Embryonic facial prominence (tissue), 1 donor: ENCODE results near the gene ENC1.

ENCODE experiments used
- DNase-seq: peaks from one replicate; pipeline ENCODE4 v3.0.0-alpha.2; 2016; ENCODE audit errors: extremely low spot score

The ENC1 gene

DNA sequence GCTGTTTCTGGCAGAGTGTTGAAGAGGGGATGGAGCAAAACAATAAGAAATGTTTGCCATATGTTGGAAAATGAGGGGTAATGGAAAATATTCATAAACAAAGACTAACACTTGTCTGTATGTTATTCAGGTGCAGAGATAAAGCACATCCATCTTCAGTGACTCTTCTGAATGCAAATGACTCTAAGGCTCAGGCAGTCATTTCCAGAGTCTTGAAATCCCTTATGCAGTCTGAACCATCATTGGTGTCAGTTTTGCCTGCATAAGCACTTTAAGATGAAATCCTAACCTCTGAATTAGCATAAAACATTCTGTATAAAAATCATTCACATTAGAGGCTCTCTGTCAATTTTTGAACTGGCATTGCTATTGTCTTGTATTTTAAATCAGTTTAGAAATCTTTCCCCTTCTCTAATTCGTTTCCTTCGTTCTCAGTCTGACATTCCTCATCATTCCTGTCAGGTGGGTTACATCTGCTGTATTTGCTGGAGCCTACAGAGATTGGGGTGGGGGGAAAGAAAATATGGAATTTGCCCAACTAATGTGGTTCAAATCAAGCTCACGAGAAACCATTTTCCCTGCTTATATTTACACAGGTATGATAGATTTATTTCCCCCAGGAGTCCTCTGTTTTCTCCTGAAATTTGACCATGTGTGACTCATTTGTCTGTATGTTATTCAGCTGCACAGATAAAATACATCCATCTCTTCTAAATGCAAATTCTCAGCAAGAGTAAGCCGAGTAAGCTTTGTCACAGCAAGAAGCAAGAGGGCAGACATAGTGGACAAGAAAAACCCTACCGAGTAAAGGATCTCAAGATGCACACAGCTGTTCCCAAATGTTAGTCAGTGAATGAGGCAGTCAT lies 31.6 kb downstream of the ENC1 start:
- DNase-seq = no peak

DNA sequence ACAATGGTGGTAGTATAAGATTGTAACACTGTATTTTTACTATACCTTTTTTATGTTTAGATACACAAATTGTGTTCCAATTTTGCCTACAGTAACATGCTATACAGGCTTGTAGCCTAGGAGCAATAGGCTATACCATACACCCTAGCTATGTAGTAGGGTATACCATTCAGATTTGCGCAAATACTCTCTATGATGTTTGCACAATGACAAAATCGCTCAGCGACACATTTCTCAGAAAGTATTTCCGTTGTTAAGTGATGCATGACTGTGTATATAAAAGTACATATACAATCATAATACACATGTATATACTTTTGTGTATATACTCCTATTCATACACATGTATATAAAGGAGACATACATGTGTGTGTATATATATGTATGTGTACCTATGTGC lies 34.8 kb downstream of the ENC1 start:
- no peak for DNase-seq

DNA sequence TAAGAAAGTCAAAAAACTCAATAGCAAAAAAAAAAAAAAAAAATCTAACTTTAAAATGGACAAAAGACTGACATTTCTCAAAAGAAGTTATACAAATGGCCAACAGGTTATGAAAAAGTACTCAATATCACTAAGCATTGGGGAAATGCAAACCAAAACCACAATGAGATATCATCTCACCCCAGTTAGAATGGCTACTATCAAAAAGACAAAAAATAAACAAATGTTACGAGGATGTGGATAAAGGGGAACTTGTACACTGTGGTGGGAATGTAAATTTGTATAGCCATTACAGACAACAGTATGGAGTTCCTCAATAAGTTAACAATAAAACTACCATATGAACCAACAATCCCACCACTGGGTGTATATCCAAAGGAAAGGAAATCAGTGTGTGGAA lies 37.2 kb downstream of the ENC1 start:
- no peak for DNase-seq

DNA sequence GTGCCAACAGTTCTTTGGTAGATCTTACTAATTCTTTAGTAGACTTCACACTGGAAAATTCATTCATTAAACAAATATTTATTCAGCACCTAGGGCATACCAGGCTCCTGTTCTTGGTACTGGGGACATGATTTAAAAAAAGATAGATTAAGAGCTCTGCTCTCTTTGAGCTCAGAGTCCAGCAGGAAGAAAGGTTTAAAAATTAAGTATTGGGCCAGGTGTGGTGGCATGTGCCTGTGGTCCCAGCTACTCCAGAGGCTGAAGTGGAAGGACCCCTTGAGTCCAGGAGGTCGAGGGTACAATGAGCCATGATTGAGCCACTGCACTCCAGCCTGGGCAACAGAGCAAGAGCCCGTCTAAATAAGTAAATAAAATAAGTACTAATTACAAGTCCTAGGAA lies 41.4 kb downstream of the ENC1 start:
- DNase-seq = no peak

DNA sequence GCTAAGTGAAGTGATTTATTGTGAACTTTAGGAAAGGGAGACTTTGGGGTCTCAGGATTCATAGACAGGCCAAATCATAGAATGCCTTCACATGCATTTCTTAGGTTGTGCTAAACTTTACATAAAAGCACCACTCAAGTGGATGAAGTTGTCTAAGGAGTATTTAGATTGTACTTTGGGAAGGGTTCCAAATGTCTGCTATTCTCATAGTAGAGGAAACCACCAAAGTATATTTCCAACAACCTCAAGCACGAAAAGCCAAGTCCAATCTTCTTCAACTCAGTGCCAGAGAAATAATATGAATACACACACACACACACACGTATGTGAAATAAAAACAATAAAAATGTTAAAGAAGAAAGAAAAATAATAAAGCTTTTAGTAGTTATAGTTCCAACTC lies 41.8 kb downstream of the ENC1 start:
- DNase-seq = no peak

DNA sequence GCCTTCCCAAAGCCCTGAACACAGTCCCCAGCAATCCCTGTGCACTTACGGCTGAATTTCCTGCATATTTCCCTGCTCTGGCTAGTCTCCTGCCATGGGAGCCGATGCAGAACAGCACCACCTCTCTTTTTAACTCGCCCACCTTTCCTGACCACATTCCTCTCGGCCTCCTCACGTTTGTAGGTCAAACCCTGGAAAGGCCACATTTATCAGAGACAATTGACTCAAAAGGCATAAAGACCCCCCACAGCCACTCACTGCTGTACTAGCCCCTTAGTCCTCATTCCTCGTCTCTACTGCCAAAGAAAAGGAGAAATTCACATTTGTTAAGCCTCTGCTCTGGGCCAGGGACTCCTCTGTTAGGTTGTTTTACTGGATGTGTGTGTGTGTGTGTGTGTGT lies 43.6 kb downstream of the ENC1 start:
- no peak for DNase-seq

DNA sequence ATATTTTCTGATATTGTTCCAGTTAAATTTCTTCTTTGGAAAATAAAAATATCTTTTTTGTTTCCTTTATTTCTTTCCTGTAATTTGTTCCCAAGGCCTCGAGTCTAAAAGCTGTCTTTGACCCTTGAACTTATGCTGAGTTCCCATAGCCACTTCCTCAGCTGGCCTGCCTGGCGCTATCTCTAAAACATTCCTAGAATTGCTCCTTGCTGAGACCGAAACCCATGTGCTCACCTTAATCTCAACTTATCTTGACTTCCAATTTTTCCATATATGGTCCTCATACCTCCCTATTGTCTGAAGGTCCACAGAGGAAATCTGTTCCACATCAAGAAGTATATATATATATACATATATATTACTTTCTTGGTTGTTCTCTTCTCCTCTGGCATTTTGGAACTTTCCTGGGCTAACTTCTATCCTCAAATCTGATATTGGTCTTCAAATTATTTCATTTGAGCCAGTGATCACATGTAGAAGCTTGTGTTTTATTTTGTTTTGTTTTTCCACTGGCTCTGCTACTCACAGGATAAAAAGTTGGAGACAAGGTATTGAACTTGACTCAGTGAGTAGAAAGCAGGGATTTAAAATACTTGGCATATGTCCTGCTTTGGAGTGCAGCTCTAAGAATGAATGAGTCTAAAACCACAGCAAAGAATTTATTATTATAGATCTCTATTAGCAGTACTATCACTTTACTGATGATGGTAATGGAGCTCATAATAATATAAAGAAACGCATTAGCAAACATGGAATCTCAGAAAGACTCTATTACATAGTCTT lies 45.2 kb downstream of the ENC1 start:
- DNase-seq = no peak

DNA sequence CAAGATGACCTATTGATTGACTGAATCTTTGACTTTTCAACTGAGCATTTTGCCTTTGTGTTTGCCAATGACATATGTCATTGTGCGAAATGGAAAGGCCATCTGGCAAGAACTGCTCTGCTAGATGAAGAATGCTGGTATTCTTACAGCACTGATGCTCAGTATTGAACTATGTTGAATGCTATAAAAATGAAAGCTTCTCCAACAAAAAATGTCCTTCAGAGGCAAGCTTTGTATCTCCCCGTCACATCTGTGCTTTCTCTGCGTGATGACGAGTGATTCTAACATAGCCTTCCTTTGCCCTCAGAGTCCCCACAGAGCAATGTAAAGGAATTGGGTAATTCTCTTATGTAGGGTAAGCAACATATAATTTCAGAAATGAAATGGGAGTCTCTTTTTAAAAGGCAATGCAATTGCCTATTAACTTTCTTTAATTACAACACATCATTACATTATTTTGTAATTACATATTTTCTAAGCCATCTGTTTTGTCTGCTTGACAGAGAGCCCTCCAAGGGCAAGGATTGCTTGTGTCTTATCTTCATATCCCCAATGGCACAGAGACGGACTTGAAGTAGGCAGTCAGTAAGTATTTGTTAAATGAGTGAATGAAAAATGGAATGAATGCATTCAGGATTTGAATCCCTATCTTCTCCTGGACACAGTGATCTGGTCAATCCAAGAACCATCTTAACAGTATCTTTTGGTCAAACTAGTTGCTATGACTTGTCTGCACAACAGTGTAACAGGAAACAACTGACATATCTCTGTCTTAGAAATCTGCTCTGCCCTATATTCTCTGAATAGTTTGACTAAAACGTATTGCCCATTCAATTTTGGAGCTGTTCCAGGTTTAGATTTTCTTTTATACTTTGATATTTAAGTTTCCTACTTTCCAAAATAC lies 46.1 kb downstream of the ENC1 start:
- no peak for DNase-seq

DNA sequence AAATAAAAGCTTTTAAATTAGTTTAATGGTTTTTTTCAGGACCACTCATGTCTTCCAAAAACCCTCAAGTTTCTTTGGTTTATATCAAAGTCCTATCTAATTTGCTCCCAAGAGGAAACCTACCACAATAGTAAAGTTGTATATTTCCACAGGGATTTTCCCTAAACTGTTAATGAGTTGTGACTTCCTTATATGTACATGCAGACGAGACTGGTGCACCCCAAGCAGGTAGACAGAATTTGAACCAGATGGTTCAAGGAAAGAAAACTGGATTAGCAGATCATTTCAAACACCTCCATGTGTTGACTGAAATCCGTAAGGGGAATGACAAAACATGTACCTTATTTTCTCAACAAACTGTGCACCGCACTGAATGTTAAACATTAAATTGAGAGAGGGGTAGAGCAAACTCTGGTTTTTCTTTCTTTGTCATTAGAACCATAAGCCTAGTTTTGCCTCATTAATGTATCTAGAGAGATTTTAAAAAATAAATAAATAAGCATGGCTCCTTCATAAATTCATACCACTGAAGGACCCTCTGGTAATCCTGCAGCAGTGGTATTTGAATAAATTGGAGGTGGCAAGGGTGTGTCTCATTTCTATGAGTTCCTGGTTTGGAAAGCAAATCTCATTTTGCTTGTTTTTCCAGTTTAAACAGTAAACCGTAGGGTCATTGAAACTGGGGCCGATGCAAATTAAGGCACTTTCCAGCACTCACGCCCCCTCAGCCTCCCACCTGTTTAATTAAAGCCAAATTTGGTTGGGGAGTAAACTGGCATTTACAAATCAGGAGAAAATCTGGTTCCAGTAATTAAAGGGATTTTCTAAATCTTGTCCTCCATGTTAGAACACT lies 51.1 kb downstream of the ENC1 start:
- no peak for DNase-seq

DNA sequence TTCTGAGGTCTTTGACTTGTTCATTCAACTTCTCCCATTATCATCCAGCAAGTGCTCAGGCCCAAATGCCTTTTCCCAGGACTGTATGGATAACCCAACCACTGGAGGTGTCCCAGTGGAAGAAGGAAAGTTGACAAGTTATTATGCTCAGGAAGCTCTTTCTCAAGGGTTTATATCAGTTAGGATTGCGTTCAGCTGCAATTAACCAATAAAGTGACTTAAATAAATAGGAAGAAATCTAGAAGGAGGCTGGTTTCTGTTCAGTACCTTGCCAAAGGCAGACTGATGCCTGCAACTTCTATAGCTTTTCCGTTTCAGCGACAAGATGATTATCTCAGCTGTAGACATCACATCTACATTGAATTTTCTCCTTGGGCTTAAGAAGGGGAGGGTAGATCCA lies 52.1 kb downstream of the ENC1 start:
- DNase-seq = no peak

DNA sequence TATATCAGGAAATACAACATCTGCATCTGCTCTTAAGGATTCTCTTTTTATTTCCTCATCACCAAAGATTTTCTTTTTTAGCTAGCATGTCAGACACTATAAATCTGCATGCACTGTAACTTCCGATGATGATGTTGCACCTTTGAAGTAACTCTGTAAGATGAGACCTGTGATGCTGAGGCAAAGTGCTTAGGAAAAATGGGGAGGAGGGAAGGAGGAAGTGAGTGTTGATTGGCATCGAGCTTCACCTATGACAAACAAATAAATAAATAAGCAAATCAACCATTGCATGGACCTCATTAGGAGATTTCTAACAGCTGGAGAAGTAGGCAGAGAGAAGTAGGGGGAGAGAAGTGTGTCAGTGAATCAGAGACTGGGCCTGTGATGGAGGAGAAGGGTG lies 52.6 kb downstream of the ENC1 start:
- DNase-seq = no peak

DNA sequence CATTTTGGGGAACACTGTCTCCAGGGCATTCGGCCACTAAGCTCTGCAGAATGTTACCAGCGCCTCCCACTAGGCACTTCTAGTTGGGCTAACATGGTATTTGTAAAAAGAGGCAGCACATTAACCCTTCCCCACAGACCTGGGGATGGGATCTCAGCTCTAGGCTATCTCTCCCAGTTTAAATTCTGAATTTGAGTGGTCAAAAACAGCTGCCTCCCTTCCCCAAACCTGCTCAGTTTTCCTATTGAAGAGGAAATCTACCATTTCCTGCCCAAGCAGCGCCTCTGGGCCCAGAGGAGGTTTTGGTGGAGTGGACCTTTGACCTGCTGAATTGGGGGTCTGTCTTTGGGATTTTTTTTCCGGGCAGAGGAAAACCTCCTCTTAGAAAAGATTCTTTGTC lies 53.2 kb downstream of the ENC1 start:
- no peak for DNase-seq

DNA sequence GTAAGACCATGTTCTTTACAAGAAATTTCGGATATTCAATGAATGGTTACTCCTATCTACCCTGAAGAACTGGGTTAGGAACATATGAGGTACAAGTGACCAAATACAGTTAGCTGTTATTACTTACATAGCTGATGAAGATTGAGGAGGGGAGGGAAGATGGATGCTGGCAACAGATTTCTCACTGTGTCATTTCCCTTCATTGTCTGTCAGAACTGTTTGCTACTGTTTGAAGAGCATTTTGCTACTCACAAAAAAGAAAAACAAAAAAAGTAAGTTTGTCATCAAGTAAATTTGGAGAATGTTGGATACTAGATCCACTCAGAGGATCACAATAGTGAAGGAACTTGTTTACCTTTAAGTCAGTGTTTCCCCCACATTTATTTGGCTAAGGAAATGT lies 53.7 kb downstream of the ENC1 start:
- DNase-seq = no peak

DNA sequence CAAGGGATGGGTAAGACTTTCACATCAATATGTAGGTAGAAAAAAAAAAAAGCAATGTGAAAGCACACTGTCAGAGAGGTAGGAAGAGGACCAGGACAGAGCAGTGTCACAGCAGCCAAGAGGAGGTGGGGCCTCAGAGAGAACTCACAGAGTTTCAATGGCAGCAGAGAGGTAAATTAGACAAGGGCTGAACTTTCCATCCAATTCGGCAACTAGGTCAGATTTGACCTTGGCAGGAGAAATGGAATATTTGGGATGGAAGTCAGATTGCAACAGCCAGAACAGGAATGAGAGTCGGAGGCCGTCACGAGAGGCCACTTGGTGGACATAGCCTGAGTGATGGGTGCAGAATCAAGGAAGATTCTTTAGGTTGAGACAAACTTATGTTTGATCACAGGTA lies 57.7 kb downstream of the ENC1 start:
- no peak for DNase-seq

DNA sequence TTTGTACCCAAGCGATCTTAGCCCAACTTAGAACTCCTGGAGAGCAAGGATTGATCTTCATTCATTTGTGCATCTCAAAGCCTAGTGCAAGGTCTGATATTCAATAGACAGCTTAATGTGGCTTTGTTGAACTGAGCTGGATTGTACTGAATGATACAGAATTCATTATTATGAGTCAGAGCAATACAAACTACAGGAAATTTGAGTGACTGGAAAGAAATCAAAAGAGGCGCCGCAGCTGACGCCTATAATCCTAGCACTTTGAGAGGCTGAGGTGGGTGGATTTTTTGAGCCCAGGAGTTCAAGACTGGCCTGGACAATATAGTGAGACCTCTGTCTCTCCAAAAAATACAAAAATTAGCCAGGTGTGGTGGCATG lies 58.6 kb downstream of the ENC1 start:
- no peak for DNase-seq

DNA sequence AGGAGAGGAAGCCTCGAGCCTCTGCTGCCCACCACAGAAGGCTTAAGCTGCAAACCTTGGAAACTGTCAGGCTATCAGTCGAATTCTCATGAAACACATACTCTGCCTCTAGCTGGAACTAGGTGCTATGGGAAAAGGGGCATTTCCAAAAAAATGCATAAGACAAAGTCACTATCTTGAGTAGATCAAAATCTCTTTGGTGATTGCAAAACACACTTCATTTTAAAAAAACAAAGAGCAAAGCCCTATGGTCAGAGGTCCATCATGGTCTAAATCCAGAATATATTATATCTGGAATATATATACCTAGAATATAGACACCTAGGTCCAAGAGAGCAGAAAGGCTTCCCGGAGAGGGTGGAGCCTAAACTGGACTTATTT lies 59.8 kb downstream of the ENC1 start:
- DNase-seq = no peak

DNA sequence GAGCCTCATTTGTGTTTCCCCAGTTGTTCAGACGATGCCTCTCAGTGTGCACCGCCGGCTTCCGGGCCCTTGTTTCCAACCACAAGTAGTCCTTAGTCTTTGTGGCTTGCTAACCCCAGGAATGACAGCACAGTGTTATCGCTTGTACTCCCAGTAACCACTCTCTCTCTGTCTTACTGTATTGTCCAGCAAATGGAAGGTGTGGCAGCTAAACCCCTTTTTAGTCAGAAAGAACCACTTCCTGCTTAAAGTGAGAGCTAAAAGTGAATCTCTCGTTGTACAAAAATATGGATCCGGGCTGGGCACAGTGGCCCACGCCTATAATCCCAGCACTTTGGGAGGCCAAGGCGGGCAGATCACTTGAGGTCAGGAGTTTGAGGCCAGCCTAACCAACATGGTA lies 61.3 kb downstream of the ENC1 start:
- DNase-seq = no peak

DNA sequence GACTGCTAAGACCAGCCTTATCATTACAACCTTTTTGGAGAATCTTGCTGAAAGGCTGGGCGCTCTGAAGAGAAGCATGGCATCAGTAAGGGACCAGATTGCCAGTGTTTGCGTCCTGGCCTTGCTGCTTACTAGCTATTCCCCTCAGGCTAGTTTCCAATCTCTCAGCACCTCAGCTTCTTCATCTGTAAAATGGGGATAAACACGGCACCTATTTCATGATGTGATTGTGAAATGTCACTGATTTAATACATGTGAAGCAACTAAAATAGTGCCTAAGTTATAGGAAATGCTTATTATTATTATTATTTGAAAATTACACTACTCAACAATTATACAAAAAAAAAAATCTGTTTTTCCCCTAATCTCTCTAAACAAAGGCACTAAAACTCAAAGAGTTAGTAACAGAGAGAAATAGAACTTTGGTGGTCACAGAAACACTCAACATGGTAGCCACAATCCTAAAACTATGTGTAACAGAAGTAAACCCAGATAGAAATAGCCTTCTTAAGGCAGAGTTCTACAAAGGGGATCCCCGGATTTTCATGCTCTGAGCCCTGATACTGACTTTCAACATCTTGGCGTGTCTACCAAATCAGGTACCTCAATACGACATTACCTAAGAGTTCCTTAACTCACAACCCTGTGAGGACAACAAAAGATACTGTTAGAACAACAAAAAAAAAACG lies 62.0 kb downstream of the ENC1 start:
- DNase-seq = no peak
